HepG2 (cell line): ENCODE results near the gene TAF6. TPM values are rescaled to one million over a fixed set of nuclear protein-coding genes. Genes with fewer than 3 reads are reported as not detected.

Source experiments
- ATAC-seq: fragments of 200-7000 bp; cut with Tn5 transposase; 3 replicates; pipeline ENCODE4 v1.9.1; 2020; ENCODE audit warnings: mild to moderate bottlenecking, moderate library complexity
- BruUV-seq: library from RNA; stranded (reverse); fragments of 400-500 nt; replicated peaks from 2 replicates; lab custom pipeline; 2021; lab: Mats Ljungman, UMichigan
- CTCF ChIA-PET: fragments of 300-600 bp; formaldehyde crosslinking; extraction: SDS; loops from one replicate; lab custom pipeline; 2021; ENCODE audit warnings: low total read pairs, inconsistent platforms, low intra/inter-chr PET ratio; lab: Yijun Ruan, JAX
- POLR2A ChIA-PET: fragments of 350-600 bp; sonication (Branson Sonifier 250); formaldehyde crosslinking; loops from one replicate; lab custom pipeline; 2020; ENCODE audit warnings: antibody characterized with exemption, inconsistent platforms; lab: Yijun Ruan, JAX
- DNase-seq: peaks from one replicate; pipeline ENCODE4 v3.0.0-alpha.2; 2015; ENCODE audit warnings: low spot score
- FAIRE-seq: peaks from 3 replicates; lab custom pipeline; 2011; peaks lifted over from hg19 to GRCh38; lab: Jason Lieb, UNC
- H2AFZ ChIP-seq: one replicate; pipeline ENCODE4 v1.6.1; 2011; ENCODE audit warnings: low read length, inconsistent platforms
- H3K27ac ChIP-seq: fragments of 300-600 bp; 3 replicates; pipeline ENCODE4 v1.8.0; 2011; ENCODE audit warnings: mixed run types, mild to moderate bottlenecking, mixed read lengths, low read length, inconsistent platforms; ENCODE audit not compliant: insufficient read depth; ENCODE audit errors: extremely low read length
- H3K27me3 ChIP-seq, 2 experiments: fragments of 200-600 bp in 1 of 2; 2 replicates in 1 of 2; 3 replicates in 1 of 2; pipeline versions ENCODE4 v1.6.0 to v1.8.0; 2011; ENCODE audit warnings: low read length in 2 of 2, mild to moderate bottlenecking in 2 of 2, moderate library complexity in 2 of 2, inconsistent platforms in 1 of 2; ENCODE audit not compliant: insufficient read depth in 2 of 2, control insufficient read depth in 1 of 2
- H3K36me3 ChIP-seq, 2 experiments: fragments of 200-600 bp in 1 of 2; replicated peaks in 1 of 2; 2 replicates in 1 of 2; 3 replicates in 1 of 2; pipeline versions ENCODE4 v1.5.1 to v1.8.0; 2011; ENCODE audit warnings: low read length in 2 of 2, inconsistent platforms in 1 of 2; ENCODE audit not compliant: insufficient read depth in 2 of 2, control insufficient read depth in 1 of 2
- H3K4me1 ChIP-seq: 2 replicates; pipeline ENCODE4 v1.5.1; 2012; ENCODE audit warnings: low read length, inconsistent platforms; ENCODE audit not compliant: insufficient read depth
- H3K4me2 ChIP-seq: 2 replicates; pipeline ENCODE4 v1.6.0; 2011; ENCODE audit warnings: low read depth, low read length, inconsistent platforms
- H3K4me3 ChIP-seq, 3 experiments: fragments of 200-600 bp in 1 of 3; sonication (generic), shearing (Covaris generic) in 1 of 3; replicated peaks in 1 of 3; 2 replicates each; pipeline ENCODE4 v1.5.1; 2011 to 2016; ENCODE audit warnings: low read length in 3 of 3, inconsistent platforms in 2 of 3, low read depth in 2 of 3, mild to moderate bottlenecking in 2 of 3, control low read depth in 1 of 3, mixed read lengths in 1 of 3; ENCODE audit not compliant: insufficient read depth in 1 of 3
- H3K79me2 ChIP-seq: one replicate; pipeline ENCODE4 v1.6.1; 2011; ENCODE audit warnings: low read length, inconsistent platforms; ENCODE audit not compliant: insufficient read depth
- H3K9ac ChIP-seq: 2 replicates; pipeline ENCODE4 v1.6.0; 2011; ENCODE audit warnings: mild to moderate bottlenecking, low read depth, low read length, inconsistent platforms; ENCODE audit not compliant: insufficient read depth
- H3K9me3 ChIP-seq: 2 replicates; pipeline ENCODE4 v1.5.1; 2012; ENCODE audit warnings: mild to moderate bottlenecking, low read length
- H4K20me1 ChIP-seq: 2 replicates; pipeline ENCODE4 v1.6.0; 2011; ENCODE audit warnings: inconsistent platforms, mild to moderate bottlenecking, low read length, moderate library complexity; ENCODE audit not compliant: insufficient read depth
- BCL6 ChIP-seq: IDR thresholded peaks from 2 replicates; pipeline ENCODE4 v1.6.1; 2016; ENCODE audit warnings: missing genetic modification reagents, missing compliant biosample characterization
- CREB1 ChIP-seq, 2 experiments: fragments of 450-650 bp in 1 of 2; IDR thresholded peaks; 2 replicates each; pipeline ENCODE4 v1.6.1; 2016 to 2017; ENCODE audit warnings: control low read depth in 1 of 2, mild to moderate bottlenecking in 1 of 2, missing compliant biosample characterization in 1 of 2, missing genetic modification characterization in 1 of 2
- DR1 ChIP-seq: sonication (generic); formaldehyde crosslinking; IDR thresholded peaks from 2 replicates; pipeline ENCODE4 v1.8.0; 2021; ENCODE audit warnings: mild to moderate bottlenecking, missing genetic modification reagents, inconsistent platforms
- FOXA3 ChIP-seq: IDR thresholded peaks from 2 replicates; pipeline ENCODE4 v1.6.1; 2016; ENCODE audit warnings: missing genetic modification reagents, missing compliant biosample characterization
- IRF9 ChIP-seq: sonication (generic); formaldehyde crosslinking; IDR thresholded peaks from 2 replicates; pipeline ENCODE4 v1.8.0; 2022; ENCODE audit warnings: missing genetic modification reagents, mild to moderate bottlenecking, borderline replicate concordance
- MAFF ChIP-seq: IDR thresholded peaks from 2 replicates; pipeline ENCODE4 v1.6.1; 2011; ENCODE audit warnings: low read depth, low read length, improper control_type of control experiment
- RAD51 ChIP-seq: fragments of 450-650 bp; IDR thresholded peaks from 2 replicates; pipeline ENCODE4 v1.6.1; 2016; ENCODE audit warnings: borderline replicate concordance
- SALL1 ChIP-seq: sonication (generic); formaldehyde crosslinking; IDR thresholded peaks from 2 replicates; pipeline ENCODE4 v1.8.0; 2022; ENCODE audit warnings: mild to moderate bottlenecking, missing genetic modification reagents
- SOX13 ChIP-seq, 3 experiments: fragments of 450-650 bp in 1 of 3; sonication (generic) in 1 of 3; formaldehyde crosslinking in 1 of 3; IDR thresholded peaks in 2 of 3; conservative IDR thresholded peaks in 1 of 3; 2 replicates each; pipeline versions ENCODE4 v1.5.0 to v1.6.1; 2016 to 2020; ENCODE audit warnings: antibody characterized with exemption in 1 of 3, mild to moderate bottlenecking in 1 of 3, missing compliant biosample characterization in 1 of 3, missing genetic modification reagents in 1 of 3, moderate library complexity in 1 of 3
- ZBTB10 ChIP-seq: sonication (generic); formaldehyde crosslinking; IDR thresholded peaks from 2 replicates; pipeline ENCODE4 v1.4.0; 2020; ENCODE audit warnings: missing genetic modification reagents, borderline replicate concordance
- ZIK1 ChIP-seq: sonication (generic); formaldehyde crosslinking; IDR thresholded peaks from 2 replicates; pipeline ENCODE4 v1.5.0; 2020; ENCODE audit warnings: mild to moderate bottlenecking, low read depth, missing genetic modification reagents, borderline replicate concordance
- ZKSCAN8 ChIP-seq: IDR thresholded peaks from 2 replicates; pipeline ENCODE4 v1.6.1; 2016; ENCODE audit warnings: borderline replicate concordance, missing genetic modification reagents, missing compliant biosample characterization
- ZNF296 ChIP-seq: sonication (generic); formaldehyde crosslinking; conservative IDR thresholded peaks from 2 replicates; pipeline ENCODE4 v1.5.0; 2020; ENCODE audit warnings: mild to moderate bottlenecking, missing genetic modification reagents
- ZNF441 ChIP-seq: sonication (generic); formaldehyde crosslinking; IDR thresholded peaks from 2 replicates; pipeline ENCODE4 v1.7.0; 2021; ENCODE audit warnings: missing genetic modification reagents, borderline replicate concordance
- ZNF557 ChIP-seq: sonication (generic); formaldehyde crosslinking; IDR thresholded peaks from 2 replicates; pipeline ENCODE4 v1.4.0; 2020; ENCODE audit warnings: missing genetic modification reagents
- ZNF709 ChIP-seq: sonication (generic); formaldehyde crosslinking; IDR thresholded peaks from 2 replicates; pipeline ENCODE4 v1.5.0; 2020; ENCODE audit warnings: mild to moderate bottlenecking, missing genetic modification reagents
- ZNF749 ChIP-seq: sonication (generic); formaldehyde crosslinking; IDR thresholded peaks from 2 replicates; pipeline ENCODE4 v1.8.0; 2022; ENCODE audit warnings: mild to moderate bottlenecking, missing genetic modification reagents, moderate library complexity, borderline replicate concordance
- WGBS: methylation state at CpG from one replicate; pipeline ENCODE4 v1.1.6; 2017; ENCODE audit warnings: low lambda C conversion rate; 5-methylcytosine and 5-hydroxymethylcytosine counted together
- in situ Hi-C: cut with HindIII; loops from 2 replicates; pipeline ENCODE4 v1.10.0; 2017; ENCODE audit warnings: low pct_unique_long_range_greater_than_20kb; ENCODE audit not compliant: extremely low pct_ligation_motif_present
- intact Hi-C: fragments of 100-400 bp; cut with micrococcal nuclease; formaldehyde crosslinking; loops from one replicate; pipeline ENCODE4 v1.10.0; 2022; ENCODE audit not compliant: unreplicated experiment
- polyA plus RNA-seq, 8 experiments: library from polyadenylated mRNA; depleted of rRNA in 3 of 8; stranded (reverse) in 7 of 8; unstranded in 1 of 8; fragments of >200 nt; fragmentation: Illumina TruSeq in 4 of 8; extraction: Trizol in 4 of 8; gene quantifications; 2 replicates each; pipeline versions ENCODE4 v1.2.1 to v1.2.3, GENCODE V29; 2011 to 2016; ENCODE audit warnings: low read depth in 4 of 8, missing spikeins in 1 of 8, mixed read lengths in 1 of 8; ENCODE audit not compliant: insufficient read depth in 1 of 8
- total RNA-seq, 5 experiments: library from RNA; depleted of rRNA; stranded (reverse); fragments of >200 nt; fragmentation: Illumina TruSeq; extraction: Trizol; gene quantifications; 2 replicates each; pipeline ENCODE4 v1.2.3, GENCODE V29; 2016; ENCODE audit warnings: low read depth in 1 of 5

TAF6 gene
- total and polyA plus RNA-seq, 2 of the 13 experiments (the other 11 are each of a cell fraction or from before 2014, with no cell fraction given): 12.9 to 18.8 TPM

GRCh38 chr7:100126239-100126930 is 7.2 kb upstream of the TAF6 start:
- no peaks in the 10 kb centered on the region for H3K9me3 ChIP-seq
- peak overlapping the region; percentile 96 for H3K27ac ChIP-seq
- BruUV-seq: TSS peak; percentile 82
- H3K36me3 ChIP-seq: no peaks in the 10 kb centered on the region
- peak overlapping the region; percentile 88 for H3K9ac ChIP-seq
- 5% methylated on average over 22 of the region's 29 CpGs for WGBS
- FAIRE-seq: no peak
- DNase-seq: no peak
- peak; percentile 8; the same call in 2 of the 3 replicates for ATAC-seq
- H4K20me1 ChIP-seq: no peaks in the 10 kb centered on the region
- H3K79me2 ChIP-seq: peaks cover 5% of the 10 kb centered on the region
- peak overlapping the region; percentile 74 for H3K4me2 ChIP-seq
- in situ Hi-C loops: no loop called here
- no peaks in the 10 kb centered on the region for H3K27me3 ChIP-seq
- peak overlapping the region; percentile 74 to 92 (median 84) for H3K4me3 ChIP-seq
- ChIA-PET POLR2A (interaction anchor here (0.9 to 3.5 kb wide), 7 partner anchors 22 to 310 kb away, joined by 3 to 48 read pairs (median 4); partner anchors contain the start of genes AP4M1, COPS6, LAMTOR4 and MCM7), CTCF (no interaction called here)
- intact Hi-C loops: loop anchor here (5.0 kb wide), 1 partner anchor 44 kb away; the partner anchor contains the start of gene ZNF3
- H2AFZ ChIP-seq: no peak overlapping the region
- peaks cover 62% of the 10 kb centered on the region for H3K4me1 ChIP-seq
- TF ChIP-seq ZNF709 (CRISPR knock-in tag) (peak; percentile 40; the same call in 1 of the 2 replicates), ZNF557 (no peak), CREB1 (IDR thresholded peaks at IDR 0.05) (no peak), CREB1 (CRISPR knock-in tag; IDR thresholded peaks at IDR 0.05) (no peak), ZNF296 (CRISPR knock-in tag) (no peak), SOX13 (IDR thresholded peaks at IDR 0.05) (no peak), SOX13 (CRISPR knock-in tag; conservative IDR thresholded peaks at IDR 0.05 in 1 of 2, IDR thresholded peaks at IDR 0.05 in 1 of 2) (0 out of 4 replicates have a peak, but pooled peaks of 1 of the 2 experiments have one; percentile 3), FOXA3 (CRISPR knock-in tag) (no peak), DR1 (CRISPR knock-in tag) (no peak), MAFF (no peak), ZBTB10 (no peak), SALL1 (peak; percentile 65), IRF9 (CRISPR knock-in tag) (no peak), ZIK1 (CRISPR knock-in tag) (0 out of 2 replicates have a peak, but pooled peaks have one; percentile 38), ZNF441 (peak; percentile 64; the same call in 1 of the 2 replicates), RAD51 (no peak), ZKSCAN8 (no peak), ZNF749 (CRISPR knock-in tag) (no peak), BCL6 (no peak)
